ENCODE results near the gene GLS2. TPM values are rescaled to one million over a fixed set of nuclear protein-coding genes. Genes with fewer than 3 reads are reported as not detected.

GLS2 gene
- total and polyA plus RNA-seq, 4 donors, result 28.0 to 53.8 (median 47.9) TPM

- TF ChIP-seq ZBTB33 (IDR thresholded peaks at IDR 0.05) (no peak), FOXA1 (IDR thresholded peaks at IDR 0.05) (no peak), JUND (IDR thresholded peaks at IDR 0.05) (no peak), CTCF (IDR thresholded peaks at IDR 0.05; ENCODE audit: low read depth, low read length, missing input control) (no peak), NR2F2 (IDR thresholded peaks at IDR 0.05) (no peak), HNF4A (conservative IDR thresholded peaks at IDR 0.05) (no peak), SP1 (IDR thresholded peaks at IDR 0.05) (no peak), HNF4G (IDR thresholded peaks at IDR 0.05) (no peak)
Measured at GRCh38 chr12:56450241-56450640, 37.7 kb downstream of the GLS2 start (continued).

GRCh38 chr12:56449622-56449984, 38.4 kb downstream of the GLS2 start:
- Histone ChIP-seq H3K4me1 (ENCODE audit: control insufficient read depth in 4 of 4, insufficient read depth in 4 of 4, low read length in 3 of 4) (peaks cover 0 to 4% (median 1%) of the 10 kb centered on the region in 4 donors), H3K9me3 (ENCODE audit: control insufficient read depth in 4 of 4, low read length in 3 of 4) (no peaks in the 10 kb centered on the region), H3K27ac (ENCODE audit: low read depth in 1 of 2, low read length in 2 of 2) (peak overlapping the region; percentile 81 to 92), H3K27me3 (ENCODE audit: control insufficient read depth in 4 of 4, insufficient read depth in 4 of 4, low read length in 3 of 4) (no peaks in the 10 kb centered on the region), H3K36me3 (ENCODE audit: control insufficient read depth in 4 of 4, insufficient read depth in 3 of 4, low read depth in 1 of 4, low read length in 3 of 4) (no peaks in the 10 kb centered on the region), H3K4me3 (ENCODE audit: low read depth in 1 of 3, low read length in 3 of 3) (peak overlapping the region; percentile 82 to 97 (median 85)), H3K9ac (ENCODE audit: low read depth in 1 of 2, low read length in 2 of 2) (peak overlapping the region; percentile 68 to 92)
- WGBS, result 41% methylated on average over 5 of the region's 5 CpGs
- no peak for DNase-seq (ENCODE audit: low spot score)
- no peak for TF ChIP-seq SP1 (IDR thresholded peaks at IDR 0.05)
- TF ChIP-seq ATF3 (IDR thresholded peaks at IDR 0.05), result no peak
- TF ChIP-seq CTCF (IDR thresholded peaks at IDR 0.05; ENCODE audit: low read depth, low read length, missing input control), result no peak
- TF ChIP-seq FOXA1 (IDR thresholded peaks at IDR 0.05), result no peak
- TF ChIP-seq GABPA (IDR thresholded peaks at IDR 0.05 in 1 of 2, conservative IDR thresholded peaks at IDR 0.05 in 1 of 2), result no peak
- no peak for TF ChIP-seq ZBTB33 (IDR thresholded peaks at IDR 0.05)
- no peak for TF ChIP-seq FOXA2 (IDR thresholded peaks at IDR 0.05)
- no peak for TF ChIP-seq NR2F2 (IDR thresholded peaks at IDR 0.05)
- TF ChIP-seq HNF4A (conservative IDR thresholded peaks at IDR 0.05), result no peak
- TF ChIP-seq JUND (IDR thresholded peaks at IDR 0.05), result no peak

All from liver (tissue), 9 donors.